Measurements from ENCODE around the gene CACTIN. TPM values are rescaled to one million over a fixed set of nuclear protein-coding genes. Genes with fewer than 3 reads are reported as not detected.

Gene CACTIN
- total and polyA plus RNA-seq, 4 experiments from 2014 or later: 4.4 to 50.4 (median 30.1) TPM

- Histone ChIP-seq H3K27me3 (ENCODE audit: insufficient read depth, low read length) (no peaks in the 10 kb centered on the region), H3K4me1 (ENCODE audit: insufficient read depth, low read length) (no peaks in the 10 kb centered on the region), H3K36me3 (ENCODE audit: insufficient read depth, low read length) (peaks cover 4% of the 10 kb centered on the region), H3K27ac (ENCODE audit: low read depth, low read length) (no peak overlapping the region), H3K4me3 (ENCODE audit: low read length in 2 of 2) (no peak overlapping the region), H3K9me3 (ENCODE audit: control insufficient read depth in 1 of 2, low read length in 2 of 2) (no peaks in the 10 kb centered on the region)
- H3K27ac Mint-ChIP-seq: no peak overlapping the region
- intact Hi-C loops (cut with micrococcal nuclease): no loop called here
- no peaks in the 10 kb centered on the region for H3K27me3 Mint-ChIP-seq
- peaks cover 0 to 2% (median 0%) of the 10 kb centered on the region in 8 donors for H3K9me3 Mint-ChIP-seq
- no peak for DNase-seq
- peaks cover 0 to 19% of the 10 kb centered on the region in 2 donors for H3K36me3 Mint-ChIP-seq
- H3K4me3 Mint-ChIP-seq: no peak overlapping the region
- ChIA-PET POLR2A (ENCODE audit: partially characterized antibody) (interaction anchor here (1.0 kb wide), 1 partner anchor 12 kb away, joined by 4 read pairs; no protein-coding TSS in a partner anchor), CTCF (ENCODE audit: partially characterized antibody) (interaction anchor here (1.4 kb wide), 1 partner anchor 72 kb away, joined by 4 read pairs; no protein-coding TSS in a partner anchor)
- peaks cover 0 to 9% (median 2%) of the 10 kb centered on the region in 4 donors for H3K4me1 Mint-ChIP-seq
Observed at GRCh38 chr19:3617463-3617862, 9.1 kb downstream of the CACTIN start.

- H3K27ac ChIP-seq (ENCODE audit: low read depth, low read length): no peak overlapping the region
- no peaks in the 10 kb centered on the region for H3K36me3 ChIP-seq (ENCODE audit: insufficient read depth, low read length)
- H3K27me3 Mint-ChIP-seq: no peaks in the 10 kb centered on the region
Observed at GRCh38 chr19:3615524-3616135, 11.0 kb downstream of the CACTIN start.

GRCh38 chr19:3614858-3615505, 11.6 kb downstream of the CACTIN start:
- CTCF ChIA-PET (ENCODE audit: partially characterized antibody): no interaction called here
- H3K9me3 ChIP-seq (ENCODE audit: control insufficient read depth in 1 of 2, low read length in 2 of 2): no peaks in the 10 kb centered on the region
- no peak for DNase-seq
- H3K9me3 Mint-ChIP-seq: peaks cover 0 to 2% (median 0%) of the 10 kb centered on the region in 8 donors
- H3K27me3 Mint-ChIP-seq: no peaks in the 10 kb centered on the region
- H3K27me3 ChIP-seq (ENCODE audit: insufficient read depth, low read length): no peaks in the 10 kb centered on the region
- peaks cover 10 to 17% of the 10 kb centered on the region in 2 donors for H3K36me3 Mint-ChIP-seq
- peak overlapping the region in 1 of 7 donors; percentile 42 for H3K27ac Mint-ChIP-seq
- H3K4me3 Mint-ChIP-seq: no peak overlapping the region
- H3K4me3 ChIP-seq (ENCODE audit: low read length in 2 of 2): no peak overlapping the region
- POLR2A ChIA-PET (ENCODE audit: partially characterized antibody): no interaction called here
- no peak overlapping the region for H3K27ac ChIP-seq (ENCODE audit: low read depth, low read length)
- H3K4me1 Mint-ChIP-seq: peaks cover 0 to 9% (median 1%) of the 10 kb centered on the region in 4 donors
- H3K36me3 ChIP-seq (ENCODE audit: insufficient read depth, low read length): no peaks in the 10 kb centered on the region
- intact Hi-C loops (cut with micrococcal nuclease): no loop called here
- no peaks in the 10 kb centered on the region for H3K4me1 ChIP-seq (ENCODE audit: insufficient read depth, low read length)

More at GRCh38 chr19:3615524-3616135, 11.0 kb downstream of the CACTIN start:
- CTCF ChIA-PET (ENCODE audit: partially characterized antibody): interaction anchor here (1.4 kb wide), 1 partner anchor 70 kb away, joined by 4 read pairs; no protein-coding TSS in a partner anchor
- H3K9me3 ChIP-seq (ENCODE audit: control insufficient read depth in 1 of 2, low read length in 2 of 2): no peaks in the 10 kb centered on the region
- H3K4me1 ChIP-seq (ENCODE audit: insufficient read depth, low read length): no peaks in the 10 kb centered on the region
- Mint-ChIP-seq H3K27ac (peak overlapping the region in 1 of 7 donors; percentile 42), H3K36me3 (peaks cover 7 to 17% of the 10 kb centered on the region in 2 donors), H3K9me3 (peaks cover 0 to 2% (median 0%) of the 10 kb centered on the region in 8 donors), H3K4me1 (peaks cover 0 to 9% (median 1%) of the 10 kb centered on the region in 4 donors), H3K4me3 (no peak overlapping the region)
- POLR2A ChIA-PET (ENCODE audit: partially characterized antibody): no interaction called here
- intact Hi-C loops (cut with micrococcal nuclease): no loop called here
- no peak for DNase-seq
- no peaks in the 10 kb centered on the region for H3K27me3 ChIP-seq (ENCODE audit: insufficient read depth, low read length)
- no peak overlapping the region for H3K4me3 ChIP-seq (ENCODE audit: low read length in 2 of 2)

GRCh38 chr19:3613818-3614661, 12.6 kb downstream of the CACTIN start:
- intact Hi-C loops (cut with micrococcal nuclease): no loop called here
- no peak for DNase-seq
- H3K36me3 Mint-ChIP-seq: peaks cover 10 to 15% of the 10 kb centered on the region in 2 donors
- POLR2A ChIA-PET (ENCODE audit: partially characterized antibody): no interaction called here
- Histone ChIP-seq H3K9me3 (ENCODE audit: control insufficient read depth in 1 of 2, low read length in 2 of 2) (no peaks in the 10 kb centered on the region), H3K27me3 (ENCODE audit: insufficient read depth, low read length) (no peaks in the 10 kb centered on the region), H3K36me3 (ENCODE audit: insufficient read depth, low read length) (no peaks in the 10 kb centered on the region), H3K27ac (ENCODE audit: low read depth, low read length) (no peak overlapping the region), H3K4me1 (ENCODE audit: insufficient read depth, low read length) (no peaks in the 10 kb centered on the region), H3K4me3 (ENCODE audit: low read length in 2 of 2) (no peak overlapping the region)
- H3K4me1 Mint-ChIP-seq: peaks cover 0 to 9% (median 4%) of the 10 kb centered on the region in 4 donors
- peaks cover 0 to 2% (median 0%) of the 10 kb centered on the region in 8 donors for H3K9me3 Mint-ChIP-seq
- no peak overlapping the region for H3K27ac Mint-ChIP-seq
- H3K4me3 Mint-ChIP-seq: no peak overlapping the region
- no peaks in the 10 kb centered on the region for H3K27me3 Mint-ChIP-seq
- CTCF ChIA-PET (ENCODE audit: partially characterized antibody): no interaction called here

GRCh38 chr19:3612901-3613741, 13.5 kb downstream of the CACTIN start:
- Histone ChIP-seq H3K27me3 (ENCODE audit: insufficient read depth, low read length) (no peaks in the 10 kb centered on the region), H3K4me3 (ENCODE audit: low read length in 2 of 2) (no peak overlapping the region), H3K36me3 (ENCODE audit: insufficient read depth, low read length) (no peaks in the 10 kb centered on the region), H3K9me3 (ENCODE audit: control insufficient read depth in 1 of 2, low read length in 2 of 2) (no peaks in the 10 kb centered on the region), H3K4me1 (ENCODE audit: insufficient read depth, low read length) (no peaks in the 10 kb centered on the region), H3K27ac (ENCODE audit: low read depth, low read length) (no peak overlapping the region)
- no peak for DNase-seq
- H3K4me1 Mint-ChIP-seq: peaks cover 1 to 10% (median 5%) of the 10 kb centered on the region in 4 donors
- peaks cover 0 to 2% (median 0%) of the 10 kb centered on the region in 8 donors for H3K9me3 Mint-ChIP-seq
- POLR2A ChIA-PET (ENCODE audit: partially characterized antibody): no interaction called here
- no peaks in the 10 kb centered on the region for H3K27me3 Mint-ChIP-seq
- no peak overlapping the region for H3K27ac Mint-ChIP-seq
- H3K36me3 Mint-ChIP-seq: peaks cover 10 to 11% of the 10 kb centered on the region in 2 donors
- intact Hi-C loops (cut with micrococcal nuclease): no loop called here
- CTCF ChIA-PET (ENCODE audit: partially characterized antibody): no interaction called here
- H3K4me3 Mint-ChIP-seq: no peak overlapping the region

GRCh38 chr19:3612330-3612729, 14.3 kb downstream of the CACTIN start:
- Mint-ChIP-seq H3K27ac (no peak overlapping the region), H3K27me3 (peaks cover 0 to 3% of the 10 kb centered on the region in 2 donors), H3K36me3 (peaks cover 10 to 11% of the 10 kb centered on the region in 2 donors), H3K4me1 (peaks cover 2 to 15% (median 4%) of the 10 kb centered on the region in 4 donors), H3K9me3 (peaks cover 0 to 2% (median 0%) of the 10 kb centered on the region in 8 donors), H3K4me3 (no peak overlapping the region)
- DNase-seq: no peak
- H3K4me1 ChIP-seq (ENCODE audit: insufficient read depth, low read length): no peaks in the 10 kb centered on the region
- no peaks in the 10 kb centered on the region for H3K36me3 ChIP-seq (ENCODE audit: insufficient read depth, low read length)
- intact Hi-C loops (cut with micrococcal nuclease): no loop called here
- no peaks in the 10 kb centered on the region for H3K27me3 ChIP-seq (ENCODE audit: insufficient read depth, low read length)
- H3K9me3 ChIP-seq (ENCODE audit: control insufficient read depth in 1 of 2, low read length in 2 of 2): no peaks in the 10 kb centered on the region
- ChIA-PET POLR2A (ENCODE audit: partially characterized antibody) (no interaction called here), CTCF (ENCODE audit: partially characterized antibody) (no interaction called here)
- no peak overlapping the region for H3K27ac ChIP-seq (ENCODE audit: low read depth, low read length)
- no peak overlapping the region for H3K4me3 ChIP-seq (ENCODE audit: low read length in 2 of 2)

Data from CD4-positive, alpha-beta memory T cell (primary cell).